ENCODE results near the gene SRGAP3.

SRGAP3 gene

DNA sequence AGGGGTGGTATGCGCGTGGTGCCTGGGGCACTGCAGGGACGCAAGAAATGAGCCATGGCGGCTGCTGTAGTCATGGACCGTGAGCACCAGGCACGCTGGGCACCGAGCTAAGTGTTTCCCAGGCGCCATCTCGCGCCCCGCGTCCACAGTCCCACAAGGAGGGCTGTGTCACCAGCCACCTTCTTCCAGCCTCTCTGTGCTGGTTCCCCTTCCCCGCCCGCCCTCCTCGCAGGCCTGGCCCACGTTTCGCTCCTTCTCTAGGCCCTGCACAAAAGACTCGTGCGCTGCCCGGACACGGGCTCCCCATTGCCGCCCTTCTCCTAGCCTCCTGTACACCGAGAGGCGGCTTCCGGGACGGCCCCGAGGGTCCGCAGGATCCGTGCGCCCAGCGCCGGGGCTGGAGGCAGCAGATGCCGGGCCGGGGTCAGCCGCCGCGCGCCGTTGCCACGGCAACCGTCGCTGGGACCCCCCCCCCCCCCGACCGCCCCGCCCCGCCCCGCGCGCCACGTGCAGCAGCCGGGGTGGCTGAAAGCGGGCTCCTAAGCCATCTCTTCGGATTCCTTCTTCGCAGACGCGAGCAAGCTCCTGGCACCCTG is 113.4 kb downstream of the SRGAP3 start:
- no peak overlapping the region for H2AFZ ChIP-seq (ENCODE audit: low read depth)
- no peaks in the 10 kb centered on the region for H3K27me3 ChIP-seq (ENCODE audit: insufficient read depth, low read depth)
- H3K4me3 ChIP-seq (IDR thresholded peaks at IDR 0.05; ENCODE audit: insufficient read depth, low read depth, low read length), result no peak overlapping the region
- H3K9ac ChIP-seq, result no peak overlapping the region
- no peaks in the 10 kb centered on the region for H3K36me3 ChIP-seq (ENCODE audit: insufficient read depth)
- no peaks in the 10 kb centered on the region for H3K79me2 ChIP-seq (ENCODE audit: insufficient read depth, low read depth)
- no peak overlapping the region for H3K4me2 ChIP-seq
- TF ChIP-seq, protein P1, sequence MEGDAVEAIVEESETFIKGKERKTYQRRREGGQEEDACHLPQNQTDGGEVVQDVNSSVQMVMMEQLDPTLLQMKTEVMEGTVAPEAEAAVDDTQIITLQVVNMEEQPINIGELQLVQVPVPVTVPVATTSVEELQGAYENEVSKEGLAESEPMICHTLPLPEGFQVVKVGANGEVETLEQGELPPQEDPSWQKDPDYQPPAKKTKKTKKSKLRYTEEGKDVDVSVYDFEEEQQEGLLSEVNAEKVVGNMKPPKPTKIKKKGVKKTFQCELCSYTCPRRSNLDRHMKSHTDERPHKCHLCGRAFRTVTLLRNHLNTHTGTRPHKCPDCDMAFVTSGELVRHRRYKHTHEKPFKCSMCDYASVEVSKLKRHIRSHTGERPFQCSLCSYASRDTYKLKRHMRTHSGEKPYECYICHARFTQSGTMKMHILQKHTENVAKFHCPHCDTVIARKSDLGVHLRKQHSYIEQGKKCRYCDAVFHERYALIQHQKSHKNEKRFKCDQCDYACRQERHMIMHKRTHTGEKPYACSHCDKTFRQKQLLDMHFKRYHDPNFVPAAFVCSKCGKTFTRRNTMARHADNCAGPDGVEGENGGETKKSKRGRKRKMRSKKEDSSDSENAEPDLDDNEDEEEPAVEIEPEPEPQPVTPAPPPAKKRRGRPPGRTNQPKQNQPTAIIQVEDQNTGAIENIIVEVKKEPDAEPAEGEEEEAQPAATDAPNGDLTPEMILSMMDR (conservative IDR thresholded peaks at IDR 0.05; ENCODE audit: low read depth, low read length), result no peak
- H3K4me1 ChIP-seq (ENCODE audit: low read depth, poor library complexity, severe bottlenecking), result no peaks in the 10 kb centered on the region
- no peak overlapping the region for H3K27ac ChIP-seq
- H4K20me1 ChIP-seq (ENCODE audit: insufficient read depth), result no peaks in the 10 kb centered on the region

DNA sequence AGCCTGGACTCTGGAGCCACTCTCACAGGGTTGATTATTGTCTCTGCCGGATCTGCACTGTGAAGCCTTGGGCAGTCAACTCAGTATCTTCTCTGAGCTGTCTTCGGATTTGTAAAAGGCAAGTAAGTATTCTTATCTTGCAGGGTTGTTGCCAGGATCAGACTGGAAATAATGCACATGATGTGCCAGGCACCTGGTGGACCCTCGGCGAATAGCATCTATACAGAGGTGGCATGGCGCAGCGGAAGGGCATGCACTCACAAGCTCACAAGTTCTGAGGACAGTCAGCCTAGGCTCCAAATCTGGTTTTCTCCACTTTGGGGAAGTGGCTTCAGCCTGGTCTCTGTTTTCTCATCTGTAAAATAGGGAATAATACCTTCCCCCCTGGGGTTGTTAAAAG is 113.9 kb downstream of the SRGAP3 start:
- Histone ChIP-seq H3K4me2 (no peak overlapping the region), H3K36me3 (ENCODE audit: insufficient read depth) (no peaks in the 10 kb centered on the region), H3K27me3 (ENCODE audit: insufficient read depth, low read depth) (no peaks in the 10 kb centered on the region), H4K20me1 (ENCODE audit: insufficient read depth) (no peaks in the 10 kb centered on the region), H3K27ac (no peak overlapping the region), H2AFZ (ENCODE audit: low read depth) (no peak overlapping the region), H3K79me2 (ENCODE audit: insufficient read depth, low read depth) (no peaks in the 10 kb centered on the region), H3K4me3 (IDR thresholded peaks at IDR 0.05; ENCODE audit: insufficient read depth, low read depth, low read length) (no peak overlapping the region), H3K9ac (no peak overlapping the region), H3K4me1 (ENCODE audit: low read depth, poor library complexity, severe bottlenecking) (no peaks in the 10 kb centered on the region)
- TF ChIP-seq, protein P1 (conservative IDR thresholded peaks at IDR 0.05; ENCODE audit: low read depth, low read length), result no peak

DNA sequence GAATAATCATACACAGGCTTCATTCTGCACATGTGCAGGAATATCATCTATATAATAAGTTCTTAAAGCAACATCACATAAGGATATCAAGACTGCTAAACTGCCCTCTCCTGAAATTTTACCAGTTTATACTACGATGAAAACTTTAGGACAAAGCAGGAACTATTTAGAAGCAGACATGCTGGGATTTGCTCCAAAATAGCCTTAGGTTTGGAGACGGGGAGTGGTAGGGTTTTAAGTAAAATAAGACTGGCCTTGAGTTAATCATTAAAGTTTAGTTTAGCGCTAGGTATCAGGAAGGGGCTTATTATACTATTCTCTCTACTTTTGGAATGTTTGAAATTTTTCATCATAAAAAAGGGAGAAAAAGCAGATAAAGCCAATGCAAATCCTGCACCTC is 115.8 kb downstream of the SRGAP3 start:
- Histone ChIP-seq H3K27me3 (ENCODE audit: insufficient read depth, low read depth) (no peaks in the 10 kb centered on the region), H3K4me2 (no peak overlapping the region)

DNA sequence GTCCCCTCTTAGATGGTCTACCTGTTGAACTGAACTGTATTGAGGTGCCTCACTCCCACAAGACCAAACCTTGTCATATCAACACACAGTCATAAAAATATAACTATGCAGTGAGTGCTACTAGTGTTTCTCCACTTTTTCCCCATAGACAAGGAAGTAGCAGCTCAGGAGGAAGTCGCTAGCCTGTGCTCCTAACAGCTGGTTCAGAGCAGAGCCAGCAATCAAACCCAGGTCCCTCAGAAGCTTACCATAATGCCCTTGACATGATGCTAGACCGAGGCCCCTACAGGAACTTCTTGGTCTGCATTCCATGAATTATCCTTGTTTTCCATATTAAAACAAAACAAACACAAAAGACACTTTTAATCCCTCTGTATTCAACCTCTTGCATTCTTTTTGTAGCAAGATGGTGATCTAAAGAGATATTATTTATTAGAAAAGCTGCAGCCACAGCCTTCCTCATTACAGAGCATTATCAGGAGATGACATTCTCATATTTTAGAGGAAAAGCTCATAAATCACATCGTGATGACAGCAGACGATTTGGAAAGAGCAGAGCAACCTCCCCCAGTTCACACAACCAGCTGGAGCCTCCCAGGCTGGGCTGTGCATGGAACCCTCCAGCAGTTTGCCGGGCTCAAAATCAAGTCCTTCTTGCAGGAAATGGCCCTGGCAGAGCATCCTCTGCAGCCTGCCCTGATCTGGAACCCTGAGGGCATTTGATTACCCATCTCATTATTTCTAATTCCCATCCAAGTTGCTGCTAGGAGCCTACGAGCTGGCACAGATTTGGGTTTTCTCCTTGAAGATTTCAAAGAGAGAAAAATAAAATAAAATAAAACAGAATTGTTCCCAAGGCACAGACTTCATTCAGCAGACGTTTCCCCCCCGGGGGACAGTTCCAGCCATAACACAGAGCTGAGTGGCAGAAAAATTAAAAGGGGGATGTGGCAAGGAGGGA is 118.8 kb downstream of the SRGAP3 start:
- H3K4me2 ChIP-seq, result no peak overlapping the region
- H4K20me1 ChIP-seq (ENCODE audit: insufficient read depth), result no peaks in the 10 kb centered on the region
- no peaks in the 10 kb centered on the region for H3K4me1 ChIP-seq (ENCODE audit: low read depth, poor library complexity, severe bottlenecking)
- no peaks in the 10 kb centered on the region for H3K36me3 ChIP-seq (ENCODE audit: insufficient read depth)
- no peak overlapping the region for H3K4me3 ChIP-seq (IDR thresholded peaks at IDR 0.05; ENCODE audit: insufficient read depth, low read depth, low read length)
- no peak overlapping the region for H2AFZ ChIP-seq (ENCODE audit: low read depth)
- TF ChIP-seq, protein P1 (conservative IDR thresholded peaks at IDR 0.05; ENCODE audit: low read depth, low read length), result no peak
- H3K9ac ChIP-seq, result no peak overlapping the region
- H3K79me2 ChIP-seq (ENCODE audit: insufficient read depth, low read depth), result no peaks in the 10 kb centered on the region
- no peaks in the 10 kb centered on the region for H3K27me3 ChIP-seq (ENCODE audit: insufficient read depth, low read depth)
- no peak overlapping the region for H3K27ac ChIP-seq

More for the DNA sequence above, 115.8 kb downstream of the SRGAP3 start:
- Histone ChIP-seq H3K36me3 (ENCODE audit: insufficient read depth) (no peaks in the 10 kb centered on the region), H2AFZ (ENCODE audit: low read depth) (no peak overlapping the region), H4K20me1 (ENCODE audit: insufficient read depth) (no peaks in the 10 kb centered on the region), H3K27ac (no peak overlapping the region), H3K4me3 (IDR thresholded peaks at IDR 0.05; ENCODE audit: insufficient read depth, low read depth, low read length) (no peak overlapping the region), H3K4me1 (ENCODE audit: low read depth, poor library complexity, severe bottlenecking) (no peaks in the 10 kb centered on the region), H3K9ac (no peak overlapping the region), H3K79me2 (ENCODE audit: insufficient read depth, low read depth) (no peaks in the 10 kb centered on the region)
- TF ChIP-seq, protein P1 (conservative IDR thresholded peaks at IDR 0.05; ENCODE audit: low read depth, low read length), result no peak

Measured in KMS-11 (cell line).